ENCODE results near the gene FBXL14.

FBXL14 gene

DNA sequence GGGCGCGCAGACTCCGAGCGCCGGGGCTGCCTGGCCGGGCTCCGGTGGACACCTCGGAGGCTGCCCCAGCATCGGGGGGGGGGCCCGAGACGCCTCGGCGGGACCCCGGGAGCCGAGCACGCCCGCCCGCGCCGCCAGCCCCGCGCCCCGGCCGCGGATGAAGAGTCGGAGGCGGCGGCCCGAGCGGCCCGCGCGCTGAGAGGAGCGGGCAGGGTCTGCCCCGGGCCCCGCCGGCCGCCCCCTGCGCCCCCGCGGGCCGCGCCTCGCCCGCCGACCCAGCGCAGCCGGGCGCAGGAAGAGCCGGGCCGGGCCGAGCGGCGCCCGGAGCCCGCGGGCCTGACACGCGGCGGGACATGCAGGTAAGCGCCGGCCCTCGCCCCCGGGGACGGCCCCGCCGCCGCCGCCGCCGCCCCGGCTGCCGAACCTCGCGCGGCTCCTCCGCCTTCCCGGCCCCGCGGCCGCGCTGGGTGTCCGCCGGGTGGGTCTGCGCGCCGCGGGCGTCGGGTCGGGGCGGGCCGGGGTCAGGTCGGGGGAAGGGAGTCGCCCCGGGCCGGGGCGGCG is 63.7 kb downstream of the FBXL14 start:
- ChIA-PET CTCF (interaction anchor here (0.5 to 1.0 kb wide), 4 partner anchors 10 to 447 kb away, joined by 3 to 4 read pairs (median 3); no protein-coding TSS in a partner anchor), POLR2A (ENCODE audit: low non-redundant PET) (no interaction called here)
- H3K27ac ChIP-seq: no peak overlapping the region

DNA sequence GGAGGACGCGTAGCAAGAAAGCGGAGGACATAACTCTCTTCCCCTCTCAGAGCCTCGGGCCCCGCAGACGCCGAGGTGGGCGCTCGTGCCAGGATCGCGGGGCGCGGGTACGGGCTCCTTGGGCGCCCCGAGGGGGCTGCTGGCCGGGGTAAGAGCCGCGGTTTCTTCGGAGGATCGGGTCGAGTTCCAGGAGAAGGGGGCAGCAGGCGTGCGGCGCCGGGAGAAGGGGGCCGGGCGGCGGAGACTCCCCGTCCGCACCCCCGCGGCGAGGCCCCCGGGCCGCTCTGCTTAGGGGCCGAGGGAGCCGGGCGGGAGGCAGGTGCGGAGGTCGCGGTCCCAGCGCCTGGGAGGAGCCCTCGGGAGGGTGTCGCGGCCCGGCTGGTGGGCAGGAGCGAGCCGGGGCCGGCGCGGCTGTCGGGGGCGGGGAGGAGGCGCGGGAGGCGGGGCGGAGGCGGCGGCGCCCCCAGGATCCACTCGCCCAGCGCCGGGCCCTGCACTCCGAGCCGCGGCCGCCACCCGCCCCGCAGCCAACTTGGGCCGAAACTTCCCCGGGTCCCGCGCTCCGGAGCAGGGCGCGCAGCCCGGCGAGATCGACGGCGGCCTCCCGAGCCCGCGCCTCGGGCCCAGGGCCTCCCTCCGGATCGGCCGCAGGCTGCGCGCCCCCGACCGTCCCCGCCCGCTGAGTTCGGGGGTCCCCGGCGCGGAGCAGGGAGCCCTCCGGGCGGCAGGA is 64.4 kb downstream of the FBXL14 start:
- ChIA-PET POLR2A (ENCODE audit: low non-redundant PET) (no interaction called here), CTCF (no interaction called here)
- DNase-seq (ENCODE audit: low spot score): no peak
- TF ChIP-seq, protein P1, sequence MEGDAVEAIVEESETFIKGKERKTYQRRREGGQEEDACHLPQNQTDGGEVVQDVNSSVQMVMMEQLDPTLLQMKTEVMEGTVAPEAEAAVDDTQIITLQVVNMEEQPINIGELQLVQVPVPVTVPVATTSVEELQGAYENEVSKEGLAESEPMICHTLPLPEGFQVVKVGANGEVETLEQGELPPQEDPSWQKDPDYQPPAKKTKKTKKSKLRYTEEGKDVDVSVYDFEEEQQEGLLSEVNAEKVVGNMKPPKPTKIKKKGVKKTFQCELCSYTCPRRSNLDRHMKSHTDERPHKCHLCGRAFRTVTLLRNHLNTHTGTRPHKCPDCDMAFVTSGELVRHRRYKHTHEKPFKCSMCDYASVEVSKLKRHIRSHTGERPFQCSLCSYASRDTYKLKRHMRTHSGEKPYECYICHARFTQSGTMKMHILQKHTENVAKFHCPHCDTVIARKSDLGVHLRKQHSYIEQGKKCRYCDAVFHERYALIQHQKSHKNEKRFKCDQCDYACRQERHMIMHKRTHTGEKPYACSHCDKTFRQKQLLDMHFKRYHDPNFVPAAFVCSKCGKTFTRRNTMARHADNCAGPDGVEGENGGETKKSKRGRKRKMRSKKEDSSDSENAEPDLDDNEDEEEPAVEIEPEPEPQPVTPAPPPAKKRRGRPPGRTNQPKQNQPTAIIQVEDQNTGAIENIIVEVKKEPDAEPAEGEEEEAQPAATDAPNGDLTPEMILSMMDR (conservative IDR thresholded peaks at IDR 0.05; ENCODE audit: low read depth): no peak
- no peak overlapping the region for H3K27ac ChIP-seq

More for the DNA sequence above, 63.7 kb downstream of the FBXL14 start:
- TF ChIP-seq, protein P1 (conservative IDR thresholded peaks at IDR 0.05; ENCODE audit: low read depth): no peak
- no peak for DNase-seq (ENCODE audit: low spot score)

DNA sequence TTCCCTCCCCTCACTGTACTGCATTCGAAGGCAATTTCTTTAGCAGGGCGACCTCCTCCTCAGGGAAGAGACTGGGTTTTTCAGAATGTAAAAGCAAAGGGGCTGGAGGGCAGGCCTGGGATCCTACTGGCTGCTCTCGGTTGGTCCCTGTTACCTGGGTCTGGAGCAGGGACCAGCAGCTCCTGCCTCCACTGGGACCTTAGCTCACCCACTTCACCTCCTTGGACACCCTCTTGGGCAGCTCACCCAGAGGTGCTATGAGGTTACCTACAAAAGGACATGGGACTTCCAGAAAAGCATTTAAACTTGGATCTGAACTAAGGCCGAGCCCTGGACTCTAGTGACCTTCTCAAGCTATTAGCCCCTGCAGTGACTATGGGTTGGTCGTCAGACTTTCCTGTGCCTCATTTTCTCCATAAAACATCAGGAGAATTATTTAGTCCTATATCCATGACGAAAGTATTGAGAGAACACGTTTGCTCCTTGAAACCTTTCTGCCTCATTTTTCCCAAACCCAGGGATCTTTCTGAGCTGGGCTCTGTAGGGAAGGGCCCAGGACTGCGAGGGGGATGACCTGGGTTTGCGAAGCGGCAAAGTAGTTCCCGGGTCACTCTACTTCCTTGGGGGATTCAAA is 65.0 kb downstream of the FBXL14 start:
- no peak for DNase-seq (ENCODE audit: low spot score)
- ChIA-PET POLR2A (ENCODE audit: low non-redundant PET) (no interaction called here), CTCF (interaction anchor here (0.6 kb wide), 2 partner anchors 10 to 211 kb away, joined by 3 read pairs; no protein-coding TSS in a partner anchor)
- TF ChIP-seq, protein P1 (conservative IDR thresholded peaks at IDR 0.05; ENCODE audit: low read depth): no peak
- no peak overlapping the region for H3K27ac ChIP-seq

DNA sequence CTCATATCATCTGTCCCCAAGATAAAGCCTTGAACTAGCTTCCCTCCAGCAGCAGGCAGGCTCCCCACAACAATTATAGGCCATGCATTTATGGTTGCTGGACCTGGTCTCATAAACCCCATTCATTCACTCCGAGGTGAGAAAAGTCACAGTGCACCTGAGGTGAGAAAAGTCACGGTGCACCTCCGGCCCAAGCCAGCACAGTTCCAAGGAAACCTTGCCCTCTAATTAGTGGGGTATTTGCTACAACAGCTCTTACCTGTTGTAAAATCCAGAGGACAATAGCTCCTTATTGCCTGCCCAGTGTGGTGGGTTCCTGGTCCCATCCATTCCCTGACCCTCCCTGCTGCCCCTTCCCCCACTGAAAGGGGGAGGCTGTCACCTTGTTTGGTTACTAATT is 65.6 kb downstream of the FBXL14 start:
- DNase-seq (ENCODE audit: low spot score): no peak
- TF ChIP-seq, protein P1 (conservative IDR thresholded peaks at IDR 0.05; ENCODE audit: low read depth): no peak
- CTCF ChIA-PET: interaction anchor here (0.6 kb wide), 2 partner anchors 9 to 212 kb away, joined by 3 read pairs; no protein-coding TSS in a partner anchor
- no peak overlapping the region for H3K27ac ChIP-seq
- POLR2A ChIA-PET (ENCODE audit: low non-redundant PET): no interaction called here

DNA sequence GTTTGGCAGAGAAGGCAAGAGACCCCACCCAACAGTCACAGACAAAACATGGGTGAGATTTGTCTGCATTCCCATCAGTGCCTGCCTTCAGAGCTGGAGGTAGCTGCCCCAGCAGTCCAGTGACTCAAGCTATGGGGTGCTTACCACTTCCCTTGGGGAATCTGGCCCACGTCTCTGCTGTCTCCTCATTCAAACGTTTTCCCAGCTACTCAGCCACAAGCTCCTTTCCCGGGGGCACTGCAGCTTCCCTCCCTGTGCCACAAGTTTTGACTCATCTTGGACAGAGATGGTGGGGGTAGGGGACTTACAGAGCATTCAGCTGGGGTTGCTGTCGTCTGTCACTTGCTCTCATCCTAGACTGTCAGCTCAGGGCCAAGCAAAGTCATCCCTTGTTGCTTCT is 66.6 kb downstream of the FBXL14 start:
- H3K27ac ChIP-seq: no peak overlapping the region
- POLR2A ChIA-PET (ENCODE audit: low non-redundant PET): no interaction called here
- CTCF ChIA-PET: no interaction called here
- TF ChIP-seq, protein P1 (conservative IDR thresholded peaks at IDR 0.05; ENCODE audit: low read depth): no peak
- no peak for DNase-seq (ENCODE audit: low spot score)

DNA sequence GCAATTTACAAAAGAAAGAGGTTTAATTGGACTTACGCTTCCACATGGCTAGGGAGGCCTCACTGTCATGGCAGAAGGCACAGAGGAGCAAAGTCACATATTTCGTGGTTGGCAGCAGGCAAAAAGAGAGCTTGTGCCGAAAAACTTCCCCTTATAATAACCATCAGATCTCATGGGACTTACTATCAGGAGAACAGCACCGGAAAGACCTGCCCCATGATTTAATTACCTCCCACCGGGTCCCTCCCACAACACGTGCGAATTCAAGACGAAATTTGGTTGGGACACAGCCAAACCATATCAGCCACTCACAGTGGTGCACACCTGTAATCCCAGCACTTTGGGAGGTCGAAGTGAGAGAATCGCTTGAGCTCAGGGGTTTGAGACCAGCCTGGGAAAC is 68.5 kb downstream of the FBXL14 start:
- ChIA-PET POLR2A (ENCODE audit: low non-redundant PET) (no interaction called here), CTCF (interaction anchor here (0.8 kb wide), 1 partner anchor 408 kb away, joined by 5 read pairs; no protein-coding TSS in a partner anchor)
- no peak for DNase-seq (ENCODE audit: low spot score)
- no peak overlapping the region for H3K27ac ChIP-seq
- TF ChIP-seq, protein P1 (conservative IDR thresholded peaks at IDR 0.05; ENCODE audit: low read depth): no peak
